HepG2 (cell line): ENCODE results near the gene DPCD. TPM values are rescaled to one million over a fixed set of nuclear protein-coding genes. Genes with fewer than 3 reads are reported as not detected.

Source experiments
- ATAC-seq: fragments of 200-7000 bp; cut with Tn5 transposase; 3 replicates; pipeline ENCODE4 v1.9.1; 2020; ENCODE audit warnings: mild to moderate bottlenecking, moderate library complexity
- BruUV-seq: library from RNA; stranded (reverse); fragments of 400-500 nt; replicated peaks from 2 replicates; lab custom pipeline; 2021; lab: Mats Ljungman, UMichigan
- CTCF ChIA-PET: fragments of 300-600 bp; formaldehyde crosslinking; extraction: SDS; loops from one replicate; lab custom pipeline; 2021; ENCODE audit warnings: low total read pairs, inconsistent platforms, low intra/inter-chr PET ratio; lab: Yijun Ruan, JAX
- POLR2A ChIA-PET: fragments of 350-600 bp; sonication (Branson Sonifier 250); formaldehyde crosslinking; loops from one replicate; lab custom pipeline; 2020; ENCODE audit warnings: antibody characterized with exemption, inconsistent platforms; lab: Yijun Ruan, JAX
- DNase-seq: peaks from one replicate; pipeline ENCODE4 v3.0.0-alpha.2; 2015; ENCODE audit warnings: low spot score
- FAIRE-seq: peaks from 3 replicates; lab custom pipeline; 2011; peaks lifted over from hg19 to GRCh38; lab: Jason Lieb, UNC
- H2AFZ ChIP-seq: one replicate; pipeline ENCODE4 v1.6.1; 2011; ENCODE audit warnings: low read length, inconsistent platforms
- H3K27ac ChIP-seq: fragments of 300-600 bp; 3 replicates; pipeline ENCODE4 v1.8.0; 2011; ENCODE audit warnings: mixed run types, mild to moderate bottlenecking, mixed read lengths, low read length, inconsistent platforms; ENCODE audit not compliant: insufficient read depth; ENCODE audit errors: extremely low read length
- H3K27me3 ChIP-seq, 2 experiments: fragments of 200-600 bp in 1 of 2; 2 replicates in 1 of 2; 3 replicates in 1 of 2; pipeline versions ENCODE4 v1.6.0 to v1.8.0; 2011; ENCODE audit warnings: low read length in 2 of 2, mild to moderate bottlenecking in 2 of 2, moderate library complexity in 2 of 2, inconsistent platforms in 1 of 2; ENCODE audit not compliant: insufficient read depth in 2 of 2, control insufficient read depth in 1 of 2
- H3K36me3 ChIP-seq, 2 experiments: fragments of 200-600 bp in 1 of 2; replicated peaks in 1 of 2; 2 replicates in 1 of 2; 3 replicates in 1 of 2; pipeline versions ENCODE4 v1.5.1 to v1.8.0; 2011; ENCODE audit warnings: low read length in 2 of 2, inconsistent platforms in 1 of 2; ENCODE audit not compliant: insufficient read depth in 2 of 2, control insufficient read depth in 1 of 2
- H3K4me1 ChIP-seq: 2 replicates; pipeline ENCODE4 v1.5.1; 2012; ENCODE audit warnings: low read length, inconsistent platforms; ENCODE audit not compliant: insufficient read depth
- H3K4me2 ChIP-seq: 2 replicates; pipeline ENCODE4 v1.6.0; 2011; ENCODE audit warnings: low read depth, low read length, inconsistent platforms
- H3K4me3 ChIP-seq, 3 experiments: fragments of 200-600 bp in 1 of 3; sonication (generic), shearing (Covaris generic) in 1 of 3; replicated peaks in 1 of 3; 2 replicates each; pipeline ENCODE4 v1.5.1; 2011 to 2016; ENCODE audit warnings: low read length in 3 of 3, inconsistent platforms in 2 of 3, low read depth in 2 of 3, mild to moderate bottlenecking in 2 of 3, control low read depth in 1 of 3, mixed read lengths in 1 of 3; ENCODE audit not compliant: insufficient read depth in 1 of 3
- H3K79me2 ChIP-seq: one replicate; pipeline ENCODE4 v1.6.1; 2011; ENCODE audit warnings: low read length, inconsistent platforms; ENCODE audit not compliant: insufficient read depth
- H3K9ac ChIP-seq: 2 replicates; pipeline ENCODE4 v1.6.0; 2011; ENCODE audit warnings: mild to moderate bottlenecking, low read depth, low read length, inconsistent platforms; ENCODE audit not compliant: insufficient read depth
- H3K9me3 ChIP-seq: 2 replicates; pipeline ENCODE4 v1.5.1; 2012; ENCODE audit warnings: mild to moderate bottlenecking, low read length
- H4K20me1 ChIP-seq: 2 replicates; pipeline ENCODE4 v1.6.0; 2011; ENCODE audit warnings: inconsistent platforms, mild to moderate bottlenecking, low read length, moderate library complexity; ENCODE audit not compliant: insufficient read depth
- AHR ChIP-seq: IDR thresholded peaks from 2 replicates; pipeline ENCODE4 v1.6.1; 2018; ENCODE audit warnings: missing genetic modification reagents, missing compliant biosample characterization
- CBX2 ChIP-seq, 2 experiments: fragments of 200-600 bp in 1 of 2; sonication (generic); formaldehyde crosslinking in 1 of 2; IDR thresholded peaks; 2 replicates each; pipeline versions ENCODE4 v1.7.0 to v1.8.1; 2018 to 2022; ENCODE audit warnings: low read depth in 2 of 2, low read length in 1 of 2, mild to moderate bottlenecking in 1 of 2, missing genetic modification reagents in 1 of 2
- CCAR2 ChIP-seq: fragments of 200-400 bp; formaldehyde crosslinking; optimal IDR thresholded peaks from 2 replicates; pipeline ENCODE3; 2018; ENCODE audit warnings: low read depth, mild to moderate bottlenecking, low read length, moderate library complexity
- DMAP1 ChIP-seq: IDR thresholded peaks from 2 replicates; pipeline ENCODE4 v1.6.1; 2016
- JUNB ChIP-seq: sonication (generic); formaldehyde crosslinking; IDR thresholded peaks from 2 replicates; pipeline ENCODE4 v1.8.0; 2022; ENCODE audit warnings: missing genetic modification reagents, mild to moderate bottlenecking, borderline replicate concordance
- KLF12 ChIP-seq: sonication (generic); formaldehyde crosslinking; IDR thresholded peaks from 2 replicates; pipeline ENCODE4 v1.4.0; 2020; ENCODE audit warnings: missing genetic modification reagents, borderline replicate concordance
- KLF13 ChIP-seq: sonication (generic); formaldehyde crosslinking; IDR thresholded peaks from 2 replicates; pipeline ENCODE4 v1.4.0; 2020; ENCODE audit warnings: mild to moderate bottlenecking, missing genetic modification reagents
- PPARG ChIP-seq: conservative IDR thresholded peaks from 2 replicates; pipeline ENCODE4 v1.6.1; 2016; ENCODE audit warnings: missing biosample characterization, missing genetic modification reagents
- SETDB1 ChIP-seq: sonication (generic); formaldehyde crosslinking; IDR thresholded peaks from 2 replicates; pipeline ENCODE4 v1.5.1; 2020; ENCODE audit warnings: missing genetic modification reagents, mild to moderate bottlenecking, borderline replicate concordance
- SP1 ChIP-seq, 2 experiments: fragments of 450-650 bp in 1 of 2; sonication (generic) in 1 of 2; formaldehyde crosslinking in 1 of 2; IDR thresholded peaks; 2 replicates each; pipeline versions ENCODE4 v1.4.0 to v1.6.1; 2016 to 2020; ENCODE audit warnings: missing genetic modification reagents in 1 of 2
- ZBTB38 ChIP-seq: sonication (generic); formaldehyde crosslinking; IDR thresholded peaks from 2 replicates; pipeline ENCODE4 v1.5.1; 2020; ENCODE audit warnings: mild to moderate bottlenecking, missing genetic modification reagents
- ZNF335 ChIP-seq: sonication (generic); formaldehyde crosslinking; IDR thresholded peaks from 2 replicates; pipeline ENCODE4 v1.4.0; 2020; ENCODE audit warnings: missing genetic modification reagents
- ZNF430 ChIP-seq: sonication (generic); formaldehyde crosslinking; IDR thresholded peaks from 2 replicates; pipeline ENCODE4 v1.9.0; 2021; ENCODE audit warnings: mild to moderate bottlenecking, missing genetic modification reagents
- ZNF549 ChIP-seq: sonication (generic); formaldehyde crosslinking; IDR thresholded peaks from 2 replicates; pipeline ENCODE4 v1.5.0; 2020; ENCODE audit warnings: missing genetic modification reagents
- WGBS: methylation state at CpG from one replicate; pipeline ENCODE4 v1.1.6; 2017; ENCODE audit warnings: low lambda C conversion rate; 5-methylcytosine and 5-hydroxymethylcytosine counted together
- in situ Hi-C: cut with HindIII; loops from 2 replicates; pipeline ENCODE4 v1.10.0; 2017; ENCODE audit warnings: low pct_unique_long_range_greater_than_20kb; ENCODE audit not compliant: extremely low pct_ligation_motif_present
- intact Hi-C: fragments of 100-400 bp; cut with micrococcal nuclease; formaldehyde crosslinking; loops from one replicate; pipeline ENCODE4 v1.10.0; 2022; ENCODE audit not compliant: unreplicated experiment
- polyA plus RNA-seq, 8 experiments: library from polyadenylated mRNA; depleted of rRNA in 3 of 8; stranded (reverse) in 7 of 8; unstranded in 1 of 8; fragments of >200 nt; fragmentation: Illumina TruSeq in 4 of 8; extraction: Trizol in 4 of 8; gene quantifications; 2 replicates each; pipeline versions ENCODE4 v1.2.1 to v1.2.3, GENCODE V29; 2011 to 2016; ENCODE audit warnings: low read depth in 4 of 8, missing spikeins in 1 of 8, mixed read lengths in 1 of 8; ENCODE audit not compliant: insufficient read depth in 1 of 8
- total RNA-seq, 5 experiments: library from RNA; depleted of rRNA; stranded (reverse); fragments of >200 nt; fragmentation: Illumina TruSeq; extraction: Trizol; gene quantifications; 2 replicates each; pipeline ENCODE4 v1.2.3, GENCODE V29; 2016; ENCODE audit warnings: low read depth in 1 of 5
- TF ChIP-seq, protein P1 (sequence below): sonication (generic); formaldehyde crosslinking; IDR thresholded peaks from 2 replicates; pipeline ENCODE4 v1.4.0; 2020; ENCODE audit warnings: missing genetic modification reagents
- TF ChIP-seq, protein P2 (sequence below): sonication (generic); formaldehyde crosslinking; IDR thresholded peaks from 2 replicates; pipeline ENCODE4 v1.5.1; 2020; ENCODE audit warnings: missing genetic modification reagents, mild to moderate bottlenecking, borderline replicate concordance

The DPCD gene
- total and polyA plus RNA-seq, 2 of the 13 experiments (the other 11 are each of a cell fraction or from before 2014, with no cell fraction given): 25.2 to 27.0 TPM

DNA sequence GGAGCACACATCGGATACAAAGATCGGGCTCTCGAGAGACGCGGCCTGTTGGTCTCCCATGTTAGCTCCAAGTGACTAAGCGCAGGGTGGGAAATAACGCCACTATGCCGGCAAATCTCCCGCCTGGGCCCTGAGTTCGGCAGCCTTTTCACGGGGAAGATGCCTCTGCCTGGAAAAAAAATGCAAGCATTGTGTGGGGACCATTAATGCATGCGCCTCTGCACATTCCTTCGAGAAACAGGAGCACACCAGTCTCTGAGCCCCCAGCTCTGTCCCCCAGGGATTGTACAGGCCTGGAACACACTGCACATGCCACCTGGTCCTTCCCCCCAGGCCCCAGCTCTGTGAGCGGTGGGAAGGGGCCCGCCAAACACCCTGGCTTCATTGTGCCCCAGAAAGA, 62.7 kb downstream of the DPCD start:
- H3K9ac ChIP-seq: no peak overlapping the region
- H2AFZ ChIP-seq: no peak overlapping the region
- H3K9me3 ChIP-seq: no peaks in the 10 kb centered on the region
- FAIRE-seq: no peak
- H4K20me1 ChIP-seq: no peaks in the 10 kb centered on the region
- ATAC-seq: no peak
- no peak overlapping the region for H3K4me3 ChIP-seq
- no peak for TF ChIP-seq SP1 (IDR thresholded peaks at IDR 0.05)
- no peak for TF ChIP-seq SP1 (CRISPR knock-in tag; IDR thresholded peaks at IDR 0.05)
- TF ChIP-seq PPARG: no peak
- TF ChIP-seq, protein P1, sequence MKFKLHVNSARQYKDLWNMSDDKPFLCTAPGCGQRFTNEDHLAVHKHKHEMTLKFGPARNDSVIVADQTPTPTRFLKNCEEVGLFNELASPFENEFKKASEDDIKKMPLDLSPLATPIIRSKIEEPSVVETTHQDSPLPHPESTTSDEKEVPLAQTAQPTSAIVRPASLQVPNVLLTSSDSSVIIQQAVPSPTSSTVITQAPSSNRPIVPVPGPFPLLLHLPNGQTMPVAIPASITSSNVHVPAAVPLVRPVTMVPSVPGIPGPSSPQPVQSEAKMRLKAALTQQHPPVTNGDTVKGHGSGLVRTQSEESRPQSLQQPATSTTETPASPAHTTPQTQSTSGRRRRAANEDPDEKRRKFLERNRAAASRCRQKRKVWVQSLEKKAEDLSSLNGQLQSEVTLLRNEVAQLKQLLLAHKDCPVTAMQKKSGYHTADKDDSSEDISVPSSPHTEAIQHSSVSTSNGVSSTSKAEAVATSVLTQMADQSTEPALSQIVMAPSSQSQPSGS (CRISPR knock-in tag): no peak
- TF ChIP-seq KLF12 (CRISPR knock-in tag): no peak
- no peaks in the 10 kb centered on the region for H3K27me3 ChIP-seq
- intact Hi-C loops: no loop called here
- no peaks in the 10 kb centered on the region for H3K79me2 ChIP-seq
- ChIA-PET CTCF (no interaction called here), POLR2A (no interaction called here)
- no peaks in the 10 kb centered on the region for H3K4me1 ChIP-seq
- in situ Hi-C loops: no loop called here
- no peak for DNase-seq
- no TSS peak for BruUV-seq
- H3K36me3 ChIP-seq: peaks cover 2 to 30% of the 10 kb centered on the region in 2 experiments; a peak in 3 of 5 replicates
- H3K4me2 ChIP-seq: no peak overlapping the region
- WGBS: 99% methylated on average over 10 of the region's 15 CpGs
- H3K27ac ChIP-seq: no peak overlapping the region

DNA sequence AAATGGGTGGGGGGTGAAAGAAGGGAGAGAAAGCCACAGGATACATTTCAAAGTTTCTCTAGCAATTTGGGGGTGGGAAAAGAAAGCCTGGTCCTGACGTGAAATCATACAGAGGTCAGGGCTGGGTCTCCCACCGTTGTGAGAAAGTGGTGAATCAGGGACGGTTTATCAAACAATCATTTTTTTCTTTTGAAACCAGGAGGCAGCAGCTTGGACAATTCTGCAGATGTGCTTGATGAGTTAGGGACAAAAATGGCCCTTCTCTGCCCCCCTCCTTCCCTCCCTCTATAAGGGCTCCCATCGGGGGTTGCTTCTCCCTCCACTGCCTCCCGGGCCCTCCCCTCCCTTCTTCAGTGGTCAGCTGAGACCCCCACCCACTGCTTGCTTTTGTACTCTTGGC, 63.2 kb downstream of the DPCD start:
- no peak overlapping the region for H2AFZ ChIP-seq
- in situ Hi-C loops: no loop called here
- H3K4me1 ChIP-seq: no peaks in the 10 kb centered on the region
- H3K27me3 ChIP-seq: no peaks in the 10 kb centered on the region
- H4K20me1 ChIP-seq: no peaks in the 10 kb centered on the region
- no peak for TF ChIP-seq ZNF430
- no peak for TF ChIP-seq JUNB (CRISPR knock-in tag)
- TF ChIP-seq SETDB1 (CRISPR knock-in tag): no peak
- no peak for TF ChIP-seq ZBTB38
- no peak for TF ChIP-seq ZNF335 (CRISPR knock-in tag)
- no peak for TF ChIP-seq CCAR2
- no peak for TF ChIP-seq DMAP1
- TF ChIP-seq KLF13 (CRISPR knock-in tag): no peak
- no peak for TF ChIP-seq AHR (CRISPR knock-in tag)
- TF ChIP-seq, protein P2, sequence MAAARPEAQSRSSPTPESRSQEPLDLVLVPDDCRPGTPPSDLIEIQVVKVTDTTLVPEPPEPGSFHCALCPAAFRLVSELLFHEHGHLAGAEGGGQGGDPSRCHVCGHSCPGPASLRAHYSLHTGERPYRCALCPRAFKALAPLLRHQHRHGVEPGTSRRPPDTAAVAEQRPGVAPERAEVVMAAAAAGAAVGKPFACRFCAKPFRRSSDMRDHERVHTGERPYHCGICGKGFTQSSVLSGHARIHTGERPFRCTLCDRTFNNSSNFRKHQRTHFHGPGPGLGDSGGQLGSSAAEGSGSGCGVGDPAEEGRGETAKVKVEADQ: no peak
- no peak for TF ChIP-seq ZNF549
- no peak for TF ChIP-seq CBX2 (IDR thresholded peaks at IDR 0.05; ENCODE audit: low read depth, low read length)
- no peak for TF ChIP-seq CBX2 (CRISPR knock-in tag; IDR thresholded peaks at IDR 0.05; ENCODE audit: low read depth)
- BruUV-seq: no TSS peak
- H3K9ac ChIP-seq: no peak overlapping the region
- ChIA-PET CTCF (no interaction called here), POLR2A (no interaction called here)
- no peaks in the 10 kb centered on the region for H3K9me3 ChIP-seq
- ATAC-seq (no peak), DNase-seq (no peak), FAIRE-seq (no peak)
- no peak overlapping the region for H3K4me2 ChIP-seq
- peaks cover 2 to 30% of the 10 kb centered on the region in 2 experiments; a peak in 3 of 5 replicates for H3K36me3 ChIP-seq
- H3K79me2 ChIP-seq: no peaks in the 10 kb centered on the region
- intact Hi-C loops: no loop called here
- WGBS: 90% methylated on average over 5 of the region's 5 CpGs
- H3K27ac ChIP-seq: no peak overlapping the region
- no peak overlapping the region for H3K4me3 ChIP-seq
